CD4-positive, alpha-beta T cell treated with Interleukin-4 for 4 hours (primary cell): ENCODE measurements around the gene CD7.
A peak's percentile ranks its signal among the peaks of the same experiment; 100 is the strongest.

Experiments used
- DNase-seq: peaks from one replicate; pipeline ENCODE4 v3.0.0-alpha.2; 2020

The CD7 gene

GRCh38 chr17:82346342-82347300, 29.2 kb upstream of the CD7 start:
- DNase-seq: no peak

GRCh38 chr17:82345151-82345976, 28.0 kb upstream of the CD7 start:
- no peak for DNase-seq

- DNase-seq: no peak
Measured at GRCh38 chr17:82344175-82344907, 26.9 kb upstream of the CD7 start.

GRCh38 chr17:82343560-82343959, 26.2 kb upstream of the CD7 start:
- DNase-seq: no peak

- no peak for DNase-seq
Measured at GRCh38 chr17:82342361-82343079, 25.1 kb upstream of the CD7 start.

GRCh38 chr17:82339634-82340580, 22.5 kb upstream of the CD7 start:
- no peak for DNase-seq

- no peak for DNase-seq
Measured at GRCh38 chr17:82338858-82339633, 21.6 kb upstream of the CD7 start.

GRCh38 chr17:82334622-82335394, 17.4 kb upstream of the CD7 start:
- peak; percentile 19 for DNase-seq

- no peak for DNase-seq
Measured at GRCh38 chr17:82334204-82334621, 16.8 kb upstream of the CD7 start.

- peak; percentile 5 for DNase-seq
Measured at GRCh38 chr17:82333279-82334171, 16.1 kb upstream of the CD7 start, which contains the start of gene SECTM1. SECTM1 (minus strand) TSS chr17:82333766; CDS start chr17:82327240, 6,526 bp downstream.

GRCh38 chr17:82332669-82333278, 15.4 kb upstream of the CD7 start:
- peak; percentile 39 for DNase-seq

GRCh38 chr17:82331345-82331939, 14.0 kb upstream of the CD7 start:
- no peak for DNase-seq

GRCh38 chr17:82330322-82331239, 13.2 kb upstream of the CD7 start:
- DNase-seq: no peak

GRCh38 chr17:82329683-82330321, 12.4 kb upstream of the CD7 start:
- DNase-seq: no peak

GRCh38 chr17:82328994-82329507, 11.6 kb upstream of the CD7 start:
- no peak for DNase-seq
